Measurements from ENCODE around the gene SOX12.

DNA sequence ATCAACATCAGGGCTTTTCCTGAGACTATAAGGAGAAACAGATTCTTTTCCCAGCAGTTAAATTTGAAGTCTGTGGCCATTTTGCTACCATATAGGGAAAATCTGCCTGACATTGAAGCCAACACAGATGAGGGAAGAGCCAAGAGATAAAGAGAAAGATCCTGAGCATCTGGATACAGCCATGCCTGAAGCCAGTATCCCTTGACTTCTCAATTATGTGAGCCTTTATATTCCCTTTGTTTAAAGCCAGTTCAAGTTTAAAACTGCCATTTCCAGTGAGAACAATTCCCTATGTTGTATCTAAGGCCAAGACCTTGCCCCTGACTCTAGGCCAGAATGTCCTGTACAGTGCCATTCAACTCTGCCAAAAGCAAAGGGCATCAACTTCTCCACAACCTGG, 17.8 kb downstream of the SOX12 start:
- TF ChIP-seq EZH2 (IDR thresholded peaks at IDR 0.05) (no peak), POLR2AphosphoS5 (IDR thresholded peaks at IDR 0.05; ENCODE audit: borderline replicate concordance, low read depth, low read length) (no peak), FOXP2 (optimal IDR thresholded peaks at IDR 0.05; ENCODE audit: control extremely low read depth, extremely low read length, insufficient read depth) (no peak)
